ENCODE measurements around the gene ALOX12B.

ALOX12B gene

DNA sequence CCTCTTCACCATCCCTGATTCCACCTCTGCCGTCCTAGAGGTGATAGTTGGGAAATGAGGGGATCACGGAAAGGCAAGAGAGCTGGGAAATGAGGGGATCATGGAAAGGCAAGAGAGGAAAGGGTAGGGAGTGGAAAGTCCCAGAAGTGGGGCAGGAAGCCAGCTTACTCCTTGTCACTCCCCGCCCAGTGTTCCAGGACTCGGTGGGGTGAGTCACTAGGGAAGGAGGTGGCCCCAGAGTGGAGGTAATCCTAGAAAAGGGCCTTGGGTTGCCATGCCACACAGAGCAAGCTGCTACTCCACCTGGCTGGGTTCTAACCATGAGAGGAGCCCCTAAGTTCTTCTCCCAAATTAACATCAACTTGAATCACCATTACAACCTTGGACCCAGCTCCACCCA is 16.0 kb upstream of the ALOX12B start:
- peaks cover 7% of the 10 kb centered on the region for H3K27me3 ChIP-seq (ENCODE audit: insufficient read depth, low read length)
- WGBS = 88% methylated on average over 4 of the region's 4 CpGs
- H3K27ac ChIP-seq (ENCODE audit: low read depth, low read length) = no peak overlapping the region
- H3K9ac ChIP-seq (ENCODE audit: low read depth, low read length) = no peak overlapping the region
- H3K9me3 ChIP-seq (ENCODE audit: insufficient read depth, low read depth, low read length) = no peaks in the 10 kb centered on the region
- no peak overlapping the region for H3K4me3 ChIP-seq (ENCODE audit: low read length)
- H3K36me3 ChIP-seq (ENCODE audit: insufficient read depth, low read length) = no peaks in the 10 kb centered on the region
- H3K4me1 ChIP-seq (ENCODE audit: insufficient read depth, low read length) = no peaks in the 10 kb centered on the region

DNA sequence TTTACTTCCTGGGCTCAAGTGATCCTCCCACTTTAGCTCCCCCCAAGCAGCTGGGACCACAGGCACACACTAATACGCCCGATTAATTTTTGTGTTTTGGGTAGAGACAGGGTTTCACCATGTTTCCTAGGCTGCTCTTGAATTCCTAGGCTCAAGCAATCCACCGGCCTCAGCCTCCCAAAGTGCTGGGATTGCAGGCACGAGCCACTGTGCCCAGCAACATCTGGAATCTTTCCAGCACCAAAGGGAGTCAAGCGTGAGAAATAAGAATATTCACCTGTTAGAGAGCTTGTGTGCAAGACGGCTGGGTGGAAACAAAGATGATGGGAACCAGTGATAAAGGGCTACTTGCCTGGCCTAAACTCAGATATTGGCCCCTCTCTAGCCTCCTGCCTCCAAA is 14.2 kb upstream of the ALOX12B start:
- no peaks in the 10 kb centered on the region for H3K36me3 ChIP-seq (ENCODE audit: insufficient read depth, low read length)
- H3K9me3 ChIP-seq (ENCODE audit: insufficient read depth, low read depth, low read length) = no peaks in the 10 kb centered on the region
- H3K4me1 ChIP-seq (ENCODE audit: insufficient read depth, low read length) = no peaks in the 10 kb centered on the region
- H3K27me3 ChIP-seq (ENCODE audit: insufficient read depth, low read length) = no peaks in the 10 kb centered on the region
- no peak overlapping the region for H3K9ac ChIP-seq (ENCODE audit: low read depth, low read length)
- WGBS = 93% methylated on average over 6 of the region's 6 CpGs
- H3K27ac ChIP-seq (ENCODE audit: low read depth, low read length) = no peak overlapping the region
- H3K4me3 ChIP-seq (ENCODE audit: low read length) = no peak overlapping the region

DNA sequence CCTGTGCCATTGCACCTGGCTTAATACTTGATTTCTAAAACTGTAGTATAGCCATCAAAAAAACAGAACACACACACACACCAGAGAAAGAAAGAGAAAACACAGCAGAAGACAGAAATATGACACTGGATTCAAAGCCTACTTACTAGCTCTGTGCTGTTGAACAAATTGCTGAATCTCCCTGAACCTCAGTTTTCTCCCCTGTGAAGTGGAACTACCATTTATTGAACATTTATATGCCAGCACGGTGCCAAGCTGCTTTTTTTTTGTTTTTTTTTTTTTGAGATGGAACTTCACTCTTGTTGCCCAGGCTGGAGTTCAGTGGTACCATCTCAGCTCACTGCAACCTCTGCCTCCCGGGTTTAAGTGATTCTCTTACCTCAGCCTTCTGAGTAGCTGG is 13.2 kb upstream of the ALOX12B start:
- H3K36me3 ChIP-seq (ENCODE audit: insufficient read depth, low read length) = no peaks in the 10 kb centered on the region
- no peaks in the 10 kb centered on the region for H3K27me3 ChIP-seq (ENCODE audit: insufficient read depth, low read length)
- H3K4me3 ChIP-seq (ENCODE audit: low read length) = no peak overlapping the region
- 83% methylated on average over 2 of the region's 2 CpGs for WGBS
- H3K9me3 ChIP-seq (ENCODE audit: insufficient read depth, low read depth, low read length) = no peaks in the 10 kb centered on the region
- H3K9ac ChIP-seq (ENCODE audit: low read depth, low read length) = no peak overlapping the region
- no peak overlapping the region for H3K27ac ChIP-seq (ENCODE audit: low read depth, low read length)
- H3K4me1 ChIP-seq (ENCODE audit: insufficient read depth, low read length) = no peaks in the 10 kb centered on the region

DNA sequence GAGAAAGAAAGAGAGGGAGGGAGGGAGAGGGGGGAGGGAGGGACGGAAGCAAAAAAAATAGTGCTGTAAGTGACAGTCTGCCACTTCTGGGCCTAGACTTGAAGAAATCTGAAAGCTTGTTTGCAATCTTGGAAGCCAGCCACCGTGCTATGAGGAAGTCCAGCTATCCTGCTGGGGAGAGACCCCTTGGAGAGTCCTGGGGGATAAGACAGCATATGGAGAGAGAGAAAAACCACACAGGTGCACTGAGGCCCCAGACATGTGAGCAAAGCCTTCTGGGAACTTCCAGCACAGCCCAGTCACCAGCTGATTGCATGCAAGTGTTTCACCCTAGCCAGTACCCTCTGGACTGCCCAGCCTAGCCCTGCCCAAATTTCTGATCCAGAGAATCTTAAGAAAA is 12.6 kb upstream of the ALOX12B start:
- no peak overlapping the region for H3K4me3 ChIP-seq (ENCODE audit: low read length)
- H3K4me1 ChIP-seq (ENCODE audit: insufficient read depth, low read length) = no peaks in the 10 kb centered on the region
- no peak overlapping the region for H3K9ac ChIP-seq (ENCODE audit: low read depth, low read length)
- H3K9me3 ChIP-seq (ENCODE audit: insufficient read depth, low read depth, low read length) = no peaks in the 10 kb centered on the region
- H3K27me3 ChIP-seq (ENCODE audit: insufficient read depth, low read length) = no peaks in the 10 kb centered on the region
- H3K36me3 ChIP-seq (ENCODE audit: insufficient read depth, low read length) = no peaks in the 10 kb centered on the region
- WGBS = 71% methylated on average over 2 of the region's 2 CpGs
- H3K27ac ChIP-seq (ENCODE audit: low read depth, low read length) = no peak overlapping the region

DNA sequence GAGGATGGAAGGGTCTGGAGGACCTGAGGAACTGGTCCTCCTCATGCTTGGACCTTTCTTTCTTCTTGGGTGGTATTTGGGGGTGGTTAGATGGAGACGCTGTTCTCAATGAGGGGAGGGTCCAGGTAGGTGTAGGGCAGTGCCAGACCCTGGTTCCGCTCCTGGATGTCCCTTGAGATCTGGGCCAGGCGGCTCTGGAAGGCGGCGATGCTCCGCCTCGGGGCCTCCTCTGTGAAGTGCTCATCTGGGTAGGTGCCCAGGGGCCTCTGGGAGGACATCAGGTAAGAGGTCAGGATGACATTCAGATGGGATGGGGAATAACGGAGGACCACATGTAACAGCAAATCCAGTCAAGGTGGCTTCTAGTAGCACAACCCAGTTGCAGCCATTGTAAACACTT is 9.0 kb upstream of the ALOX12B start:
- Histone ChIP-seq H3K9me3 (ENCODE audit: insufficient read depth, low read depth, low read length) (no peaks in the 10 kb centered on the region), H3K27ac (ENCODE audit: low read depth, low read length) (no peak overlapping the region), H3K9ac (ENCODE audit: low read depth, low read length) (no peak overlapping the region), H3K36me3 (ENCODE audit: insufficient read depth, low read length) (no peaks in the 10 kb centered on the region), H3K4me1 (ENCODE audit: insufficient read depth, low read length) (no peaks in the 10 kb centered on the region), H3K27me3 (ENCODE audit: insufficient read depth, low read length) (no peaks in the 10 kb centered on the region), H3K4me3 (ENCODE audit: low read length) (no peak overlapping the region)
- WGBS = 86% methylated on average over 8 of the region's 8 CpGs

DNA sequence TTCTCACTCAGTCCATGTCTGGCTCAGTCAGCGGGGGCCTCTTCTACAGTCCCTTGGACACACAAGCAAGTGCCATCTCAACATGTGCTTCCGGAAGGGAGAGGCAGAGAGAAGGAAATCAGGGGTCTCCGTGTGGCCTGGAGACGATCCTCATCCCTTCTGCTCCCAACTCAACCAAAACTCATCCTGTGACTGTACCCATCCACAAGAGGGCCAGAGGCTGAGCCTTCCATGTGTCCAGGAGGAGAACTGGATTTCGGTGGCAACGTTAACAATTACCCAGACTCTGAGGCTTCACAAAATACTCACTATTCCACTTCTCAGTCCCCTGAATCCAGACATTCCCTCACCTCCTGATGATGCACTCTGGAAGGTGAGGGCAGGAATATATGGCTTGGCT is 7.8 kb upstream of the ALOX12B start:
- 84% methylated on average over 6 of the region's 6 CpGs for WGBS
- Histone ChIP-seq H3K9me3 (ENCODE audit: insufficient read depth, low read depth, low read length) (no peaks in the 10 kb centered on the region), H3K36me3 (ENCODE audit: insufficient read depth, low read length) (no peaks in the 10 kb centered on the region), H3K4me3 (ENCODE audit: low read length) (no peak overlapping the region), H3K4me1 (ENCODE audit: insufficient read depth, low read length) (no peaks in the 10 kb centered on the region), H3K9ac (ENCODE audit: low read depth, low read length) (no peak overlapping the region), H3K27ac (ENCODE audit: low read depth, low read length) (no peak overlapping the region), H3K27me3 (ENCODE audit: insufficient read depth, low read length) (no peaks in the 10 kb centered on the region)

DNA sequence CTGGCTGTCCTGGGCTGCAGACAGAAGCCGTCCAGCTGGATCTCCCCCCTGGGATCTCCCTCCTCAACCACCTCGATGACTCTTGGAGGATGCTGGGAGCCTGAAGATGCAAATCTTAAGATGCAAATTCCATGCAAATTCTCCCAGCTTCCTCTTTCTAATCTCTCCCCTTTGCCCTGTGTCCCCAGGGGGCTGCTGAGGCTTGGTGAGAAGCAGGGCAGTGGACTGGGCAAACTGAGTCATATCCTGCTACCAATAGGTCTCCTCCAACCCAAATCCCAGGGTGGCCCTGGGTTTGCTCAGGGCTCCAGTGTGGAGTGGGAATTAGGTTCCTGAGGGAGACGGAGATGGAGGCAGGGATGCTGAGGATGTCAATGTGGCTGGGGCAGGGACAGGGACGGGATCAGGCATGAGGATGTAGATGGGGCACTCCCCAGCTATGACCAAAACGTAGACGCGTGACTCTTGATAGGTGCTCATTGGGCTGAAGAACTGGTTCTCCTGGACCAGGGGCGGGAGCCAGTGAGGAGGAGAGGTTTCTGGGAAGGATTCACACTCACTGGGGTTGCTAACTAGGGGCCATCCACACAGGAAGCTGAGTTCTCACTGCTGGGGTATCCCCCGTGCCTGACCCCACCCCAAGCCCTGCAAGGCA is 3.6 kb upstream of the ALOX12B start:
- H3K9ac ChIP-seq (ENCODE audit: low read depth, low read length) = no peak overlapping the region
- no peaks in the 10 kb centered on the region for H3K9me3 ChIP-seq (ENCODE audit: insufficient read depth, low read depth, low read length)
- H3K4me3 ChIP-seq (ENCODE audit: low read length) = no peak overlapping the region
- no peaks in the 10 kb centered on the region for H3K36me3 ChIP-seq (ENCODE audit: insufficient read depth, low read length)
- peaks cover 19% of the 10 kb centered on the region; the same call in 1 of the 2 replicates for H3K27me3 ChIP-seq (ENCODE audit: insufficient read depth, low read length)
- WGBS = 65% methylated on average over 9 of the region's 9 CpGs
- no peak overlapping the region for H3K27ac ChIP-seq (ENCODE audit: low read depth, low read length)
- no peaks in the 10 kb centered on the region for H3K4me1 ChIP-seq (ENCODE audit: insufficient read depth, low read length)

DNA sequence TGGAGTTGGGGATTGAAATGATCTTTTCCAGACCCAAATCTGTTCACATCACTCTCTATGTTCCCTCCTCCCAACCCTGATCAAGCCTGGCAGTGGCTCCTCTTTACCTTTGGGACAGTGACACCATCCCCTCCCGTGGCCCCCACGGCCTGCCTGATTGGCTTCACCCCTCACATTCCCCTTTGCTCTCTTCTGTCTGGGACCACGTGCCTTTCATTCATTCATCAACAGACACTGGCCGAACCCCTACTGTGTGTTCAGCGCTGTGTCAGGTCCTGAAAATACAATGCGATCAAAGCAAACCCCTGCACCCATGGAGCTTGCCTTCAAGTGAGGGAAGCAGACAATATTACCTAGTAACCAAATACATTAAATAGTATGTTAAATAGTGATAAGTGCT is 2.2 kb upstream of the ALOX12B start:
- Histone ChIP-seq H3K36me3 (ENCODE audit: insufficient read depth, low read length) (no peaks in the 10 kb centered on the region), H3K4me1 (ENCODE audit: insufficient read depth, low read length) (no peaks in the 10 kb centered on the region), H3K27me3 (ENCODE audit: insufficient read depth, low read length) (peaks cover 19% of the 10 kb centered on the region; the same call in 1 of the 2 replicates), H3K9me3 (ENCODE audit: insufficient read depth, low read depth, low read length) (no peaks in the 10 kb centered on the region), H3K9ac (ENCODE audit: low read depth, low read length) (no peak overlapping the region), H3K27ac (ENCODE audit: low read depth, low read length) (no peak overlapping the region), H3K4me3 (ENCODE audit: low read length) (no peak overlapping the region)
- WGBS = 72% methylated on average over 6 of the region's 6 CpGs

DNA sequence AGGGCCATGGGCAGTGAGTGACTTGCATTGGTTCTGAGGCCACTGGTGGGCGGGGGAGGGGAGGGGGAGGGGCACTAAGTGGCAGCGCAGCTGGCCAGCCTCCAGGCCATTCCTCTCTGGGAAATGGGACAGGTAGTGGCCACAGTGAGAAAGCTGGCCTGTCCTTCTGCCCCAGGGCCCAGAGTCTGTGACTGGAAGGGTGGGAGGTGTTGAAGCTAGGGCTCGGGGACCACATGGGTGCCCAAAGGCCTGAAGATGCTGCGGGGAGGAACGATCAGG is 375 bp upstream of the ALOX12B start:
- WGBS = 73% methylated on average over 5 of the region's 5 CpGs
- Histone ChIP-seq H3K9ac (ENCODE audit: low read depth, low read length) (no peak overlapping the region), H3K27ac (ENCODE audit: low read depth, low read length) (no peak overlapping the region), H3K4me1 (ENCODE audit: insufficient read depth, low read length) (no peaks in the 10 kb centered on the region), H3K27me3 (ENCODE audit: insufficient read depth, low read length) (peaks cover 23% of the 10 kb centered on the region), H3K9me3 (ENCODE audit: insufficient read depth, low read depth, low read length) (no peaks in the 10 kb centered on the region), H3K4me3 (ENCODE audit: low read length) (no peak overlapping the region), H3K36me3 (ENCODE audit: insufficient read depth, low read length) (no peaks in the 10 kb centered on the region)

DNA sequence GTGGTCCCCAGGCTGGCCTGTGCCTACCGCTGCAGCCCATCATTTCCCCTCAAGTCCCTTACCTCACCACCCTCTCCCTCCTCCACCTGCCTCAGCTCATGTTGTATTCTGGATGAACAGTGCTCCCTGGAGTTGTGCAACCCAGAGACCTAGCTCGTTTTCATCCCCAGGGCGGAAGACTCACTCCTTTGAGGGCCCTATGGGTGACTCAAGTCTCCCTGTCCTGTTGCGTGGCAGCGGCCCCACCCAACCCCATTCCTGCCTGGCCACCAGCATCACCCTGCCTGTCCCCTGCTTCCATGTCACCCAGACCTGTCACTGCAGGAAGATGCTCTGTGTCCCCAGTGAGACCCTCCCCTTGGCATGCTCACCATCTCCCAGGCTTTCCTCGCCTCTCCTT is 3.3 kb downstream of the ALOX12B start:
- Histone ChIP-seq H3K27me3 (ENCODE audit: insufficient read depth, low read length) (peaks cover 49% of the 10 kb centered on the region), H3K4me3 (ENCODE audit: low read length) (no peak overlapping the region), H3K9me3 (ENCODE audit: insufficient read depth, low read depth, low read length) (no peaks in the 10 kb centered on the region), H3K27ac (ENCODE audit: low read depth, low read length) (no peak overlapping the region), H3K36me3 (ENCODE audit: insufficient read depth, low read length) (no peaks in the 10 kb centered on the region), H3K4me1 (ENCODE audit: insufficient read depth, low read length) (no peaks in the 10 kb centered on the region), H3K9ac (ENCODE audit: low read depth, low read length) (no peak overlapping the region)
- WGBS = 93% methylated on average over 6 of the region's 6 CpGs

DNA sequence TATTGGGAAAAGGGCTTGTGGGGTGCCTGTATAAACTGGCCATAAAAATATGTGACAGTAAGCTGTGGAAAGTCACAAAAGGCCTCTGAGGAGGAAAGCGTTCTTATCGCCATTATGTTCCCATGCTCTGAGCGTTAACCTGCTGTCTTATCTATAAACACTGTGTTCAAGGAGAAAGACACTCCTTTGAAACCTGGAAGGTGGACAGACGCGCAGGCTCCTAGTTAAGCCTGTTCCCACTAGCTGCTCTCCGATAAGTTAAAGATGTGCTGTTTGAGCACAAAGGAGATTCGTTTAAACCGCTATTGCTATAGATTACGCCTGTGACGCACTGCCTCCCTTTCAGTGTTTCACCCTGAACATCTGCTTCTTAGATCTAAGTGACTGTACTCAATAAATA is 5.2 kb downstream of the ALOX12B start:
- Histone ChIP-seq H3K27me3 (ENCODE audit: insufficient read depth, low read length) (peaks cover 53% of the 10 kb centered on the region), H3K9me3 (ENCODE audit: insufficient read depth, low read depth, low read length) (no peaks in the 10 kb centered on the region), H3K9ac (ENCODE audit: low read depth, low read length) (no peak overlapping the region), H3K27ac (ENCODE audit: low read depth, low read length) (no peak overlapping the region), H3K4me3 (ENCODE audit: low read length) (no peak overlapping the region), H3K36me3 (ENCODE audit: insufficient read depth, low read length) (no peaks in the 10 kb centered on the region), H3K4me1 (ENCODE audit: insufficient read depth, low read length) (no peaks in the 10 kb centered on the region)
- 97% methylated on average over 10 of the region's 10 CpGs for WGBS

DNA sequence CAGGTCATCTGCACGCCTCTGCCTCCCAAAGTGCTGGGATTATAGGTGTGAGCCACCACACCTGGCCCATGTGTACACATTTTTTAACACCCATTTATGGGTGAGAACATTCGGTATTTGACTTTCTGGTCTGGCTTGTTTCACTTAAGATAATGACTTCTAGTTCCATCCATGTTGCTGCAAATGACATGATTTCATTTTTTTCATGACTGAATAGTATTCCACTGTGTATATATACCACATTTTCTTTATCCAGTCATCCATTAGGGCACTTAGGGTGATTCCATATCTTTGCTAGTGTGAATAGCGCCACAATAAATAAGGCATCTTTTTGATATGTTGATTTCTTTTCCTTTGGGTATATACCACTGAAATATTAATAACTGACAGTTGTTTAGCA is 5.6 kb downstream of the ALOX12B start:
- H3K4me1 ChIP-seq (ENCODE audit: insufficient read depth, low read length) = no peaks in the 10 kb centered on the region
- H3K9ac ChIP-seq (ENCODE audit: low read depth, low read length) = no peak overlapping the region
- H3K27me3 ChIP-seq (ENCODE audit: insufficient read depth, low read length) = peaks cover 55% of the 10 kb centered on the region
- H3K36me3 ChIP-seq (ENCODE audit: insufficient read depth, low read length) = no peaks in the 10 kb centered on the region
- no peaks in the 10 kb centered on the region for H3K9me3 ChIP-seq (ENCODE audit: insufficient read depth, low read depth, low read length)
- no peak overlapping the region for H3K4me3 ChIP-seq (ENCODE audit: low read length)
- no peak overlapping the region for H3K27ac ChIP-seq (ENCODE audit: low read depth, low read length)
- 93% methylated on average over 3 of the region's 3 CpGs for WGBS

Measured in HUES64 (cell line).